Liver (tissue), 2 donors: ENCODE measurements around the gene CRYBG1.

ENCODE experiments used
- CTCF ChIP-seq: fragments of 150-350 bp; IDR thresholded peaks from 2 replicates; pipeline ENCODE4 v1.5.1; 2017; ENCODE audit warnings: improper control_type of control experiment, low read depth, low read length; ENCODE audit not compliant: missing input control
- REST ChIP-seq: IDR thresholded peaks from 2 replicates; pipeline ENCODE4 v1.6.1; 2016; ENCODE audit warnings: antibody characterized with exemption, mild to moderate bottlenecking
- donor health status: healthy.

GRCh38 chr6:106445508-106445878 is 85.0 kb downstream of the CRYBG1 start:
- TF ChIP-seq CTCF (no peak), REST (no peak)
